AG09319 (cell line): ENCODE results near the gene PDE4D.

Experiments used
- DNase-seq: peaks from one replicate; pipeline ENCODE4 v3.0.0-alpha.2; 2010; ENCODE audit warnings: low read depth; ENCODE audit errors: extremely low read depth
- TF ChIP-seq, protein P1 (sequence below): IDR thresholded peaks from 2 replicates; pipeline ENCODE4 v1.5.1; 2011; ENCODE audit warnings: low read depth, mild to moderate bottlenecking, inconsistent platforms, low read length, moderate library complexity

The PDE4D gene

DNA sequence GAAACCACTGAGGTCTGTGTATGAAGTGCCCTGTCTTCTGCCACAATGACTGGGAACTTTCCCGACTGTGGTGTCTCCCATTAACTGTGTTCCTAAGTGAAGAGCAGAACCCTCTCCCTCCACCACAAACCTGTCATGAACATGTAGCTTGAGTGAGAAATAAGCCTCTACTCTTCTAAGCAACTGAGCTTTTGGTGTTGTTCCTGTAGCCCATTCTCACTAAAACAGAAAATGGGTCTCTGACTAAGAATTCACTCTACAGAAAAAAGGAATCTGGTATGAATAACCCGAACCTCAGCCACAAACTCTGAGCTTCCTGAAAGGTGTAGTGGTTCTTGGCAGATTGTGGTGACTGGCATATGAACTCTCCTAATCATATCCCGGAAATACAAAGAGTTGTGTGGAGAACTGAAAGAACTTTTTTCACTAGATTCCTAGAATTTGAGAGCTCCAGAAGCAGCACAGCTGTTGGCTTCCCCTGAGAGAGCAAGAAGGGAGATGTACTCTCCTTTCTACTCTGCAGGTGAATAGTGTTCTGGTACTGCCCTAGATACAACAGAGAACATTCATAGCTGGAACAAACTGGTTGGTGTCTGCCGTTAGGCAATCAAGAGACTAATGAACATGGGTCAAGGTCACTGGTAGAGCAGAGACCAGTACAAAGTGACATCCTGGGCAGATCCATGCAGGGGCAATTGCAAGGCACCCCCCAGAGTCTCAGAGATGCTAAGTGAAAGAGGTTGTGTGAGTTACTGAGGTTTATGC is 283.8 kb downstream of the PDE4D start:
- TF ChIP-seq, protein P1, sequence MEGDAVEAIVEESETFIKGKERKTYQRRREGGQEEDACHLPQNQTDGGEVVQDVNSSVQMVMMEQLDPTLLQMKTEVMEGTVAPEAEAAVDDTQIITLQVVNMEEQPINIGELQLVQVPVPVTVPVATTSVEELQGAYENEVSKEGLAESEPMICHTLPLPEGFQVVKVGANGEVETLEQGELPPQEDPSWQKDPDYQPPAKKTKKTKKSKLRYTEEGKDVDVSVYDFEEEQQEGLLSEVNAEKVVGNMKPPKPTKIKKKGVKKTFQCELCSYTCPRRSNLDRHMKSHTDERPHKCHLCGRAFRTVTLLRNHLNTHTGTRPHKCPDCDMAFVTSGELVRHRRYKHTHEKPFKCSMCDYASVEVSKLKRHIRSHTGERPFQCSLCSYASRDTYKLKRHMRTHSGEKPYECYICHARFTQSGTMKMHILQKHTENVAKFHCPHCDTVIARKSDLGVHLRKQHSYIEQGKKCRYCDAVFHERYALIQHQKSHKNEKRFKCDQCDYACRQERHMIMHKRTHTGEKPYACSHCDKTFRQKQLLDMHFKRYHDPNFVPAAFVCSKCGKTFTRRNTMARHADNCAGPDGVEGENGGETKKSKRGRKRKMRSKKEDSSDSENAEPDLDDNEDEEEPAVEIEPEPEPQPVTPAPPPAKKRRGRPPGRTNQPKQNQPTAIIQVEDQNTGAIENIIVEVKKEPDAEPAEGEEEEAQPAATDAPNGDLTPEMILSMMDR: no peak
- DNase-seq: no peak

GRCh38 chr5:59608745-59609144 is 284.8 kb downstream of the PDE4D start:
- TF ChIP-seq, protein P1: no peak
- DNase-seq: no peak

DNA sequence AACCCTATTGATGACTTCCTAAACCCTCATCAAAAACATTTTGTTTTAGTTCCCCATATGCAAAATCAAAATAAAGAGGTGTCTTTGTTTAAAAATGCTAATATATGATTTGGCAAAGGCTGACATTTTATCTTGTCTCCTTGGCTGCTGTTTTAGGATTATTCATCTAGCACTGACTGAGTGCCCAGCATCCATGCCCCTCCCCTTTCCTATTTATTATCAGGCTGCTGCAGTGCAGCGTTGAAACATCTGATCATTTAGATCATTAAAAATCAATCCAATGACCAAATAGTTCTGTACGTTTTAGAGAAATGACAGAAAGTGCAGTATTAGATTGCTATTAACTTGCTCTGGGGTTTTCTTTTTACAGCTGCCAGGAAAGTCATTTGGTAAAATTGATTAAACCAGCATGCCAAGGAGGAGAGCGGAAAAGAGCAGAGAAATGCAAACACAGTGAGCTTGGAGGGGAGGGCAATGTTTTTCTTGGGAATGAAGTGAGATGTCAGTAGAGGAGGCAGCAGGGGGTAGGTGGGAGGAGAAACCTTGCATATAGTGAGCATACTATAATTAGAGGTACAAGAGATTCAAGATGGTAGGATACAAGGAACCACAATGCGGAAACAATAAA is 286.3 kb downstream of the PDE4D start:
- TF ChIP-seq, protein P1: no peak
- no peak for DNase-seq

DNA sequence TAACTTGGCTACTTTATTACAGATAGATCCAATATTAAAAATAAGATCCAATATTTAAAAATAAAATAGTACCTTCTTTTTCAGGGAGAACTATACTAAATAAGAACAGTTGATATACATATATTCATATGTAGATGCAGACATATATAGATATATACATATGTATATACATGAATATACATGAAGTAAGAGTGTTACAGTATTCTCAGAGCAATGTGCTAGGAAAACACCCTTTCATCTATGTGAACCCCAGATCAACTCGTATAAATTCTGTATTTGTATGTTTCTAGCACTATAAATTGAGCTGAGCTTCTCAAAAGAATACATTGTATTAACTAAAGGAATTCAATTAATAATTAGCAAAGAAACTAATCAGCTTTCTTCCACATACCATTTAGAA is 287.6 kb downstream of the PDE4D start:
- TF ChIP-seq, protein P1: no peak
- no peak for DNase-seq

GRCh38 chr5:59604111-59604510 is 289.4 kb downstream of the PDE4D start:
- TF ChIP-seq, protein P1: no peak

GRCh38 chr5:59600998-59601397 is 292.5 kb downstream of the PDE4D start:
- TF ChIP-seq, protein P1: no peak
- no peak for DNase-seq

More at GRCh38 chr5:59604111-59604510, 289.4 kb downstream of the PDE4D start:
- no peak for DNase-seq

DNA sequence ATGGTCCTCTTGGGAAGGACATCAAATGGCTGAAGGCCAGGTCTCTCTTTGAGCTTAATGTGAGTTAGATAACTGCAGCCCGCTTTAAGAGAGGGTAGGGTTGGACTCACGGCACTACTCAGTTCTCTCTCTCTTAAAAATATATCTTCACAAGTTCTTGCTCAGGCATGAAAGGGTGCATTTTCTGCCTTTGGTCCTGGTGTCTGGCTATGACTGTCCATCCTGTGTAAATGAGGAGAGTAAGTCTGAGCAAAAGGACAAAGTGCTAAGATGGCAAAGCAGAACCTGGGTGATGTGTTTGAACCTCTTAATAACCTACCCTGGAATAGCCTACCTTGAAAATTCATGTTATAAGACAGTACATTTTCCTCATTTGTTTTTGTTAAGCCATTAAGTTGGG is 293.4 kb downstream of the PDE4D start:
- no peak for DNase-seq
- TF ChIP-seq, protein P1: no peak
